Naive thymus-derived CD4-positive, alpha-beta T cell (primary cell): ENCODE measurements around the gene NUP93. TPM values are rescaled to one million over a fixed set of nuclear protein-coding genes. Genes with fewer than 3 reads are reported as not detected.

Experiments used
- ATAC-seq: fragments of 150-1000 bp; cut with Tn5 transposase; 2 replicates; pipeline ENCODE4 v1.10.0; 2021; ENCODE audit warnings: mild to moderate bottlenecking, moderate library complexity
- CTCF ChIA-PET: fragments of 350-600 bp; sonication (Branson Sonifier 250); formaldehyde crosslinking; loops from one replicate; lab custom pipeline; 2021; ENCODE audit warnings: antibody characterized with exemption; lab: Charles Lee
- POLR2A ChIA-PET: fragments of 350-600 bp; sonication (Branson Sonifier 250); formaldehyde crosslinking; loops from one replicate; lab custom pipeline; 2021; ENCODE audit warnings: antibody characterized with exemption, inconsistent platforms; lab: Charles Lee
- DNase-seq, 9 donors: peaks; one replicate each; pipeline versions ENCODE4 v3.0.0 to v3.0.0-alpha.2; 2020 to 2022; ENCODE audit warnings: mixed read lengths in 1 of 9
- H3K27ac ChIP-seq: one replicate; pipeline ENCODE4 v1.7.0; 2013; ENCODE audit warnings: mild to moderate bottlenecking, low read depth, low read length, moderate library complexity
- H3K27me3 ChIP-seq, 2 donors: one replicate each; pipeline ENCODE4 v1.7.0; 2013; ENCODE audit warnings: low read length in 2 of 2, mild to moderate bottlenecking in 2 of 2, moderate library complexity in 2 of 2; ENCODE audit not compliant: control insufficient read depth in 2 of 2, insufficient read depth in 2 of 2
- H3K36me3 ChIP-seq, 3 experiments: 1 replicate in 2 of 3; 2 replicates in 1 of 3; pipeline ENCODE4 v1.7.0; 2013; ENCODE audit warnings: low read length in 3 of 3, mild to moderate bottlenecking in 3 of 3, moderate library complexity in 1 of 3; ENCODE audit not compliant: insufficient read depth in 3 of 3, control insufficient read depth in 2 of 3
- H3K4me1 ChIP-seq, 2 donors: one replicate each; pipeline ENCODE4 v1.7.0; 2013; ENCODE audit warnings: low read length in 2 of 2, mild to moderate bottlenecking in 2 of 2, moderate library complexity in 1 of 2; ENCODE audit not compliant: control insufficient read depth in 2 of 2, insufficient read depth in 2 of 2
- H3K4me3 ChIP-seq: 2 replicates; pipeline ENCODE4 v1.7.0; 2013; ENCODE audit warnings: mild to moderate bottlenecking, low read length
- H3K9me3 ChIP-seq, 3 experiments: 1 replicate in 2 of 3; 2 replicates in 1 of 3; pipeline ENCODE4 v1.7.0; 2013; ENCODE audit warnings: low read length in 3 of 3; ENCODE audit not compliant: control insufficient read depth in 2 of 3
- H3K27ac Mint-ChIP-seq, 9 donors: one replicate each; pipeline ENCODE4 v1.8.0; 2020 to 2022; ENCODE audit warnings: mixed read lengths in 9 of 9, mild to moderate bottlenecking in 8 of 9, moderate library complexity in 5 of 9, inconsistent platforms in 2 of 9
- H3K27me3 Mint-ChIP-seq, 5 donors: one replicate each; pipeline ENCODE4 v1.8.0; 2021 to 2022; ENCODE audit warnings: mixed read lengths in 5 of 5, mild to moderate bottlenecking in 1 of 5
- H3K36me3 Mint-ChIP-seq, 5 donors: one replicate each; pipeline ENCODE4 v1.8.0; 2020 to 2022; ENCODE audit warnings: mixed read lengths in 5 of 5, mild to moderate bottlenecking in 3 of 5, inconsistent platforms in 1 of 5
- H3K4me1 Mint-ChIP-seq, 7 donors: one replicate each; pipeline ENCODE4 v1.8.0; 2020 to 2022; ENCODE audit warnings: mixed read lengths in 7 of 7, mild to moderate bottlenecking in 3 of 7, inconsistent platforms in 1 of 7
- H3K4me3 Mint-ChIP-seq, 10 donors: one replicate each; pipeline ENCODE4 v1.8.0; 2020 to 2022; ENCODE audit warnings: mild to moderate bottlenecking in 10 of 10, mixed read lengths in 10 of 10, moderate library complexity in 6 of 10, inconsistent platforms in 2 of 10
- H3K9me3 Mint-ChIP-seq, 11 donors: one replicate each; pipeline ENCODE4 v1.8.0; 2020 to 2022; ENCODE audit warnings: mixed read lengths in 11 of 11, mild to moderate bottlenecking in 4 of 11, inconsistent platforms in 1 of 11, moderate library complexity in 1 of 11
- intact Hi-C, 2 donors: fragments of 100-400 bp; cut with micrococcal nuclease; formaldehyde crosslinking; loops; one replicate each; pipeline ENCODE4 v1.15.1; 2023
- polyA plus RNA-seq, 2 donors: library from polyadenylated mRNA; unstranded; fragments of 300-500 nt; fragmentation: Illumina TruSeq; gene quantifications; one replicate each; pipeline ENCODE4 v1.2.3, GENCODE V29; 2021
- total RNA-seq, 6 experiments: library from RNA in 5 of 6; stranded (reverse) in 5 of 6; gene quantifications; 1 replicate in 5 of 6; 2 replicates in 1 of 6; pipeline ENCODE4 v1.2.3 and lab custom pipeline; 2021 to 2026

NUP93 gene
- total and polyA plus RNA-seq, 7 experiments from 2014 or later: 53.0 to 90.5 (median 64.5) TPM

GRCh38 chr16:56823081-56823733, 93.3 kb downstream of the NUP93 start:
- POLR2A ChIA-PET: interaction anchor here (0.5 kb wide), 1 partner anchor 29 kb away, joined by 3 read pairs; no protein-coding TSS in a partner anchor
- H3K27ac Mint-ChIP-seq: no peak overlapping the region
- CTCF ChIA-PET: no interaction called here
- H3K9me3 Mint-ChIP-seq: no peaks in the 10 kb centered on the region
- H3K27me3 ChIP-seq: no peaks in the 10 kb centered on the region
- H3K27ac ChIP-seq: no peak overlapping the region
- H3K36me3 Mint-ChIP-seq: peaks cover 0 to 46% (median 13%) of the 10 kb centered on the region in 5 donors
- H3K4me3 ChIP-seq: no peak overlapping the region
- H3K4me1 ChIP-seq: no peaks in the 10 kb centered on the region
- no peaks in the 10 kb centered on the region for H3K9me3 ChIP-seq
- H3K36me3 ChIP-seq: peaks cover 0 to 44% (median 3%) of the 10 kb centered on the region in 3 experiments
- no peaks in the 10 kb centered on the region for H3K27me3 Mint-ChIP-seq
- ATAC-seq (no peak), DNase-seq (no peak)
- no peak overlapping the region for H3K4me3 Mint-ChIP-seq
- intact Hi-C loops: no loop called here
- peaks cover 0 to 13% (median 3%) of the 10 kb centered on the region in 7 donors for H3K4me1 Mint-ChIP-seq

GRCh38 chr16:56824331-56824730, 94.4 kb downstream of the NUP93 start:
- DNase-seq (no peak), ATAC-seq (no peak)
- Histone ChIP-seq H3K36me3 (peaks cover 0 to 50% (median 3%) of the 10 kb centered on the region in 3 experiments), H3K4me1 (no peaks in the 10 kb centered on the region), H3K9me3 (no peaks in the 10 kb centered on the region), H3K27ac (no peak overlapping the region), H3K4me3 (no peak overlapping the region), H3K27me3 (no peaks in the 10 kb centered on the region)
- Mint-ChIP-seq H3K4me1 (peaks cover 0 to 13% (median 3%) of the 10 kb centered on the region in 7 donors), H3K36me3 (peaks cover 0 to 54% (median 14%) of the 10 kb centered on the region in 5 donors), H3K27me3 (no peaks in the 10 kb centered on the region), H3K4me3 (no peak overlapping the region), H3K9me3 (no peaks in the 10 kb centered on the region), H3K27ac (no peak overlapping the region)
- ChIA-PET CTCF (interaction anchor here (0.7 kb wide), 2 partner anchors 327 to 593 kb away, joined by 3 to 9 read pairs; no protein-coding TSS in a partner anchor), POLR2A (interaction anchor here (0.7 kb wide), 1 partner anchor 32 kb away, joined by 5 read pairs; no protein-coding TSS in a partner anchor)
- intact Hi-C loops: no loop called here

DNA sequence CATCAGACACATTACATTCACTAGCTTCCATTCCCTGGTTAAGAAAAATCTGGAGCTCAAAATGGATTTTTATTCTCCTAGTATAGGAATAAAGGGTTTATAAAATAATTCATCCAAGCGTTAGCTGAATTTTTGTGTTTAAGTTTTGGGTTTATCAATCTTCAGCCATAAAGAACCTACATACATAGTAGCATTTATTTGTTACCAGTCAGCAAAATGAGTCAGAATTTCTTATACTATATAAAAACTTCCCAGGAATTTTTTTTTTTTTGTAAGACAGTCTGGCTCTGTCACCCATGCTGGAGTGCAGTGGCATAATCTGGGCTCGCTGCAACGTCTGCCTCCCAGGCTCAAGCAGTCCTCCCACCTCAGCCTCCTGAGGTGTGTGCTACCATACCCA, 94.9 kb downstream of the NUP93 start:
- DNase-seq: no peak
- peaks cover 0 to 13% (median 3%) of the 10 kb centered on the region in 7 donors for H3K4me1 Mint-ChIP-seq
- no peak overlapping the region for H3K4me3 Mint-ChIP-seq
- H3K4me1 ChIP-seq: no peaks in the 10 kb centered on the region
- H3K36me3 Mint-ChIP-seq: peaks cover 0 to 56% (median 15%) of the 10 kb centered on the region in 5 donors
- H3K27ac Mint-ChIP-seq: no peak overlapping the region
- no peaks in the 10 kb centered on the region for H3K9me3 ChIP-seq
- intact Hi-C loops: no loop called here
- peaks cover 0 to 50% (median 3%) of the 10 kb centered on the region in 3 experiments for H3K36me3 ChIP-seq
- no peaks in the 10 kb centered on the region for H3K9me3 Mint-ChIP-seq
- H3K27me3 Mint-ChIP-seq: no peaks in the 10 kb centered on the region
- ChIA-PET CTCF (interaction anchor here (0.5 to 0.7 kb wide), 2 partner anchors 327 to 544 kb away, joined by 3 to 9 read pairs; no protein-coding TSS in a partner anchor), POLR2A (interaction anchor here (0.7 kb wide), 1 partner anchor 32 kb away, joined by 5 read pairs; no protein-coding TSS in a partner anchor)
- no peaks in the 10 kb centered on the region for H3K27me3 ChIP-seq
- H3K27ac ChIP-seq: no peak overlapping the region
- H3K4me3 ChIP-seq: no peak overlapping the region
- no peak for ATAC-seq

DNA sequence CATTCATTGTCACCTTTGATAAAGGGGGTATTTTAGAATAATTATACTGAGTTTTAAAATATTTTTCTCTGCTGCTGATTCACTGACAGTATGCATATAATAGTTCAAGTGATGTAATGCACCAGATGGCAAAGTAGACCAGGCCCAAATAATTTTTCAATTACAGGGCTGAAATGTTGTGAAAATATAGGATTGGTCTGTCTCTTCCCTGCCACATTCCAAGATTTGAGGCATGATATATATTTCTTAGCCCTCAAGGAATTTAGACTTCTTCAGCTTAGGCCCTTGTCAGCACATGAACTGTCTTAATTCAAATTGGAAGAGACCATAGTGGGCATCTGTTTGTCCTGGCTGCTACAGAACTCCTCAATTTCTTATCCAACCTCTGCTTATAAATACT, 95.9 kb downstream of the NUP93 start:
- peaks cover 0 to 55% (median 3%) of the 10 kb centered on the region in 3 experiments for H3K36me3 ChIP-seq

GRCh38 chr16:56828647-56829046, 98.7 kb downstream of the NUP93 start:
- H3K27ac ChIP-seq: no peak overlapping the region
- CTCF ChIA-PET: no interaction called here
- H3K27ac Mint-ChIP-seq: peak overlapping the region in 1 of 9 donors; percentile 32
- no peaks in the 10 kb centered on the region for H3K9me3 Mint-ChIP-seq
- H3K4me1 Mint-ChIP-seq: peaks cover 0 to 13% (median 9%) of the 10 kb centered on the region in 7 donors
- H3K9me3 ChIP-seq: no peaks in the 10 kb centered on the region
- H3K4me1 ChIP-seq: no peaks in the 10 kb centered on the region
- ATAC-seq (no peak), DNase-seq (no peak)
- POLR2A ChIA-PET: no interaction called here
- no peaks in the 10 kb centered on the region for H3K27me3 Mint-ChIP-seq
- H3K4me3 Mint-ChIP-seq: no peak overlapping the region
- no peaks in the 10 kb centered on the region for H3K27me3 ChIP-seq
- H3K4me3 ChIP-seq: no peak overlapping the region
- H3K36me3 Mint-ChIP-seq: peaks cover 1 to 64% (median 26%) of the 10 kb centered on the region in 5 donors
- peaks cover 0 to 58% (median 7%) of the 10 kb centered on the region in 3 experiments for H3K36me3 ChIP-seq
- intact Hi-C loops: no loop called here

More for the DNA sequence above, 95.9 kb downstream of the NUP93 start:
- Mint-ChIP-seq H3K4me1 (peaks cover 0 to 13% (median 3%) of the 10 kb centered on the region in 7 donors), H3K27ac (no peak overlapping the region), H3K27me3 (no peaks in the 10 kb centered on the region), H3K4me3 (no peak overlapping the region), H3K9me3 (no peaks in the 10 kb centered on the region), H3K36me3 (peaks cover 0 to 57% (median 12%) of the 10 kb centered on the region in 5 donors)
- Histone ChIP-seq H3K27ac (no peak overlapping the region), H3K4me1 (no peaks in the 10 kb centered on the region), H3K27me3 (no peaks in the 10 kb centered on the region), H3K4me3 (no peak overlapping the region), H3K9me3 (no peaks in the 10 kb centered on the region)
- CTCF ChIA-PET: no interaction called here
- ATAC-seq: no peak
- intact Hi-C loops: no loop called here
- POLR2A ChIA-PET: interaction anchor here (0.7 kb wide), 1 partner anchor 395 kb away, joined by 5 read pairs; no protein-coding TSS in a partner anchor
- DNase-seq: no peak

GRCh38 chr16:56830669-56831068, 100.7 kb downstream of the NUP93 start:
- POLR2A ChIA-PET: interaction anchor here (0.9 kb wide), 1 partner anchor 9 kb away, joined by 3 read pairs; no protein-coding TSS in a partner anchor
- H3K36me3 ChIP-seq: peaks cover 0 to 65% (median 10%) of the 10 kb centered on the region in 3 experiments
- no peak overlapping the region for H3K4me3 ChIP-seq
- H3K4me3 Mint-ChIP-seq: no peak overlapping the region
- intact Hi-C loops: no loop called here
- CTCF ChIA-PET: interaction anchor here (0.8 kb wide), 1 partner anchor 339 kb away, joined by 3 read pairs; no protein-coding TSS in a partner anchor
- DNase-seq (no peak), ATAC-seq (no peak)
- H3K27ac Mint-ChIP-seq: no peak overlapping the region
- H3K27me3 ChIP-seq: no peaks in the 10 kb centered on the region
- H3K27ac ChIP-seq: no peak overlapping the region
- H3K36me3 Mint-ChIP-seq: peaks cover 4 to 64% (median 23%) of the 10 kb centered on the region in 5 donors
- H3K4me1 ChIP-seq: no peaks in the 10 kb centered on the region
- no peaks in the 10 kb centered on the region for H3K9me3 Mint-ChIP-seq
- H3K4me1 Mint-ChIP-seq: peaks cover 0 to 13% (median 9%) of the 10 kb centered on the region in 7 donors
- H3K27me3 Mint-ChIP-seq: no peaks in the 10 kb centered on the region
- no peaks in the 10 kb centered on the region for H3K9me3 ChIP-seq
